Measurements from ENCODE around the gene ELMOD2.

Gene ELMOD2

GRCh38 chr4:140581078-140581477 is 57.1 kb downstream of the ELMOD2 start:
- H3K27ac ChIP-seq: no peak overlapping the region
- no peak for TF ChIP-seq CTCF (conservative IDR thresholded peaks at IDR 0.05)

- TF ChIP-seq CTCF (conservative IDR thresholded peaks at IDR 0.05) (no peak), ZFX (IDR thresholded peaks at IDR 0.05) (no peak)
- no peak overlapping the region for H3K27ac ChIP-seq
These were observed 60.5 kb downstream of the ELMOD2 start for GRCh38 chr4:140584439-140584838.

- no peak overlapping the region for H3K27ac ChIP-seq
- TF ChIP-seq ZFX (IDR thresholded peaks at IDR 0.05) (no peak), CTCF (conservative IDR thresholded peaks at IDR 0.05) (peak; percentile 83)
These were observed 71.1 kb downstream of the ELMOD2 start for GRCh38 chr4:140595065-140595464.

GRCh38 chr4:140600408-140600807 is 76.4 kb downstream of the ELMOD2 start:
- no peak overlapping the region for H3K27ac ChIP-seq
- no peak for TF ChIP-seq ZFX (IDR thresholded peaks at IDR 0.05)
- TF ChIP-seq CTCF (conservative IDR thresholded peaks at IDR 0.05): no peak

GRCh38 chr4:140602714-140603113 is 78.7 kb downstream of the ELMOD2 start:
- no peak overlapping the region for H3K27ac ChIP-seq
- no peak for TF ChIP-seq CTCF (conservative IDR thresholded peaks at IDR 0.05)
- no peak for TF ChIP-seq ZFX (IDR thresholded peaks at IDR 0.05)

GRCh38 chr4:140603286-140603685 is 79.3 kb downstream of the ELMOD2 start:
- TF ChIP-seq ZFX (IDR thresholded peaks at IDR 0.05): no peak
- no peak for TF ChIP-seq CTCF (conservative IDR thresholded peaks at IDR 0.05)
- no peak overlapping the region for H3K27ac ChIP-seq
